T-helper 2 cell (primary cell): ENCODE data around the gene SCAMP4.
"Not testable (repeated sequence)": the region's sequence is repeated elsewhere in the genome, so short reads cannot be mapped to it uniquely, and the experiment has no call there.

Experiments used
- DNase-seq, 5 experiments: peaks; one replicate each; pipeline versions ENCODE4 v3.0.0 to v3.0.0-alpha.2; 2012 to 2022

Gene SCAMP4

DNA sequence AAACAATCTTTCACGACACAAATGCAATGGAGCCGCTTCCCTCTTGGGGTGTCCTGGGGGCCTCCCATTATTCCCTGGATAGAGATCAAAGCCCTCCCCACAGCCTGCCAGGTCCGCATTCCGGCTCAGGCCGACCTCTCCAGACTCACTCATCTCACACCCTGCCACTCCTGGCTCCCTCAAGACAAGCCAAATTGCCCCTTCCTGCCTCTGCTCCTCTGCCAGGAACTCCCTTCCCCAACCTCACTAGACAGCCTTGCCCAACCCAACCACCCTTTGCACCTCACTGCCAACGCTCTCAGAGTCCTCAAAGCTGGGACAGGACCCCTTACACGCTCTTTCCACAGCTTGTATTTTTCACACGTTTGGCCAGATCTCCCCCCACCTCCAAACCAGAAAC lies 21.4 kb upstream of the SCAMP4 start:
- peak in 2 of 5 experiments; percentile 39 to 41 for DNase-seq

DNA sequence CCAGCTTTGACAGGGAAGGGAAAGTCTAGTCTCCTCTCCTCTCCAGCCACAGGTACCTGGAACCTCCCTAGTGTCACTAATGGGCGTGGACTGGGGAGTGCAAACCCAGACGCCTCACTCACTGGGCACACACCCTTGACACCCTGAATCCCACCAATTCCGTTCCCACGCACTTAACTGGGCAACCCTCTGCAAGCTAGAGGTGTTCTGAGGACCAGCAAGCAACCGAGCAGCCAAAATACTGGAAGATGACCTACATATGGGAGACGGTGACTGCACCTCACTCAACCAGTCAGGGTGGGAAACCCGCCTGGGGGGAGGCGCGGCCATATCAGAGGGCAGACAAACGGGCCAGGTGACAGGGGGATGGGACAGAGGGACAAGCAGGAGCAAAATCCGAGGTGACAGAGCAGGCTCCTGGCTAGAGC lies 20.9 kb upstream of the SCAMP4 start:
- DNase-seq: peak in 2 of 5 experiments; percentile 49 to 81

DNA sequence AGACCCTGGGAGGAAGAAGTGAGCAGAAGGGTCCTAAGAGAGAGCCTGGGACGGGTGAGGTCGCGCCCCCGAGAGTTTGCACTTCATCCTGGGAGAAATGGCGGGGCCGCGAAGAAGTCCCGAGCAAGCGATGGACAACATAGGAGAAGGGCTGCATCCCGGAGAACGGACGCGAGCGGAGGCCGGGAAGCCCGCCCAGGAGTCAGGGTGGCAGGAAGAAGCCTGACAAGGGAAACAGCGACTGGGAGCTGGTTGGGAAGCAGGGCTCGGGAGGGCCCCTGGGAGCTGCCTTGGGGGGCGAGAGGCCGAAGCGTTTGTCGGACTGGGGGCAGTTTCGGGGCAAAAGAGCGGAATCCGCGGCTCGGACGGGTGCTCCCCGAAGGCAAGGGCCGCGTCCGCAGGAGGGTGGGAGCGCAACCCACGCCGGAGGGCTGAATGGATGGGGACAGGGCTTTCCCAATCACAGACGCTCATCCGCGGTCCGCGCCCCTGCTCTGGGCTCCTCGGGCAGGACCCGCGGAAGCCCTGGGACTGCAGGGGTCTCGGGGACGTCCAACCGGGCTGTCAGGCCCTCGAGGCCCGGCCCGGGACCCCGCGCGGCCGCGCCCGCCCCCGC lies 20.4 kb upstream of the SCAMP4 start:
- DNase-seq: no peak

DNA sequence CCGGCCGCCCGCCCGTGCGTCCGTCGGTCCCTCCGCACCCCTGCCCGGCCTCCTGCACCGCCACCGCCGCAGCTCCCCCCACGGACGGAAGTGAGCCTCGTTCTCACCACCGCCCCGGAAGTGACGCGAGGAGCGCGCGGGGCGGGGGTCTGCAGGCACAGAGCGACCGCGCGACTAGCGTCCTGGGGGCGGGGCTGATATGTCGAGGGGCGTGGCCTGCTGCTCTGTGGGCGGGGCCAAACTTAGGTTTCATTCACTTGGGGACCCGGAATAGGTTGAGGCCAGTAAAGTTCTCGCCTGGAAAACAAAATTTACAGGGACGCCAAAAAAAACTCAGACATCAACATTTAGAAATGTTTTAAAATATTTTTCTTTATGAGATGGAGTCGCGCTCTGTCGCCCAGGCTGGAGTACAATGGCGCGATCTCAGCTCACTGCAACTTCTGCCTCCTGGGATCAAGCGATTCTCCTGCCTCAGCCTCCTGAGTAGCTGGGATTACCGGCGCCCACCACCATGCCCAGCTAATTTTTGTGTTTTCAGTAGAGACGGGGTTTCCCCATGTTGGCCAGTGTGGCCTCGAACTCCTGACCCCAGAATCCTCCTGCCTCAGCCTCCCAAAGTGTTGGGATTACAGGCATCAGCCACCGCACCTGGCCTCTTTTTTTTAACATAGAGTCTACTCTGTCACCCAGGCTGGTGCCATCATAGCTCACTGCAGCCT lies 19.6 kb upstream of the SCAMP4 start, which contains the start of gene ABHD17A:
Gene ABHD17A, minus strand, starts transcription at position 99 of the 722 bp plus-strand sequence. CDS start 3,930 bp downstream, outside the sequence.
- peak; percentile 88 to 96 (median 92) for DNase-seq

DNA sequence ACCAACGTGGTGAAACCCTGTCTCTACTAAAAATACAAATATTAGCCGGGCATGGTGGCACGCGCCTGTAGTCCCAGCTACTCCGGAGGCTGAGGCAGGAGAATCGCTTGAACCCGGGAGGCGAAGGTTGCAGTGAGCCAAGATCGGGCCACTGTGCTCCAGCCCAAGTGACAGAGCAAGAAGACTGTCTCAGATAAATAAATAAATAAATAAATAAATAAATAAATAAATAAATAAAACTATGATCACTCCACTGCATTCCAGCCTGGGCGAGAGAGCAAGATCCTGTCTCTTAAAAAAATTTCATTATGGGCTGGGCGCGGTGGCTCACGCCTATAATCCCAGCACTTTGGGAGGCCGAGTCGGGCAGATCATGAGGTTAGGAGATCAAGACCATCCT lies 18.8 kb upstream of the SCAMP4 start:
- DNase-seq: not testable (repeated sequence)

DNA sequence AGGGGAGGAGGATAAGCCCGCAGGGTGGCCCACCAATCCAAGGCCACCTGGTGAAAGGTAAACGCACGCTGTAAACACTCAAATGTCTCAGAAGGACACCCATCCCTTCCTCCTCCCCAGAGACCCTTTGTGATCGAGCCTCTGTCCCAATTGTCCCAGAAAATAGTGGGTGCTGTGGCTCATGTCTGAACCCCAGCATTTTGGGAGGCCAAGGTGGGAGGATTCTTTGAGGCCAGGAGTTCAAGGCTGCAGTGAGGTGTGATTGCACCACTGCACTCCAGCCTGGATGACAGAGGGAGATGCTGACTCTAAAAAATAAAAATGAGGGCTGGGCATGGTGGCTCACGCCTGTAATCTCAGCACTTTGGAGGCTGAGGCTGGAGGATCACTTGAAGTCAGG lies 16.8 kb upstream of the SCAMP4 start:
- no peak for DNase-seq

DNA sequence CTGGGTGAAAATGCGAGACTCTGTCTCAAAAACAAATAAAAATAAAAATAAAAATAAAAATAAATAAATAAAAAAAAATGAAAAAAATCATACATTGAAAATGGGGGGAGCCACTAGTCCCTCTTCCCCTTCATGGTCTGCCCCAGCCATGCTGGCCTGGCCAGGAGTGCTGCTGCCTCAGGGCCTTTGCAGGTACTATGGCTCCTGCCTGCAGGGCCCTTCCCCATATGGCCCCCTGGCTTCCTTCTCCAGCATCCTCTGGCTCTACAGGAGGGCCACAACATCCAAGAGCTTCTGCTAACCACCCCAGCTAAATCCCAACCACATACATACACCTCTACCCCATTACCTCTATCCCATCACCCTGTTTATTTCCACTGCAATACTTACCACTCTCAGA lies 15.3 kb upstream of the SCAMP4 start:
- DNase-seq: no peak

DNA sequence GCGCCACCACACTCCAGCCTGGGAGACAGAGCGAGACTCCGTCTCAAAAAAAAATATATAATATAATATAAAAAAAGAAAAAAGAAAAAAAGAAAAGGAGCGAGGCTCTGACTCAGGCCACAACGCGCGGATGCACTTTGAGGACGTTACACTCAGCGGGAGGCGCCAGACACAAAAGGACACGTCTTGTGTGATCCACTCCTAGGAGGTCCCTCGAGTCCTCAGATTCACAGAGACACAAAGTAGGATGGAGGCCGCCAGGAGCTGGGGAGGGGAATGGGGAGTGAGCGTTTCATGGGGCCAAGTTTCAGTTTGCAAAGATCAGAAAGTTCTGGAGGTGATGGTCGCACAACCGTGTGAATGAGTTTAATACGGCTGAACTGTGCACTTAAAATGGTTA lies 11.4 kb upstream of the SCAMP4 start:
- no peak for DNase-seq

DNA sequence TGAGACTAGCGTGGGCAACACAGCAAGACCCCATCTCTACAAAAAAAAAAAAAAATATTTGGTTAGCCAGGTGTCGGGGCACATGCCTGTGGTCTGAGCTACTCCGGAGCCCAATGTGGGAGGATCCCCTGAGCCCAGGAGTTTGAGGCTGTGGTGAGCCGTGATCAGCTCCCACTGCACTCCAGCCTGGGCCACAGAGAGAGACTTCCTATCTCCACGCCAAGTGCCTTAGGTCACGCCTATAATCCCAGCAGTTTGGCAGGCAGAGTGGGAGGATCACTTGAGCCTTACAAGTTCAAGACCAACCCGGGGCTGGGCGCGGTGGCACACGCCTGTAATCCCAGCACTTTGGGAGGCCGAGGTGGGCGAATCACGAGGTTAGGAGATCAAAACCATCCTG lies 8.7 kb upstream of the SCAMP4 start:
- no peak for DNase-seq

DNA sequence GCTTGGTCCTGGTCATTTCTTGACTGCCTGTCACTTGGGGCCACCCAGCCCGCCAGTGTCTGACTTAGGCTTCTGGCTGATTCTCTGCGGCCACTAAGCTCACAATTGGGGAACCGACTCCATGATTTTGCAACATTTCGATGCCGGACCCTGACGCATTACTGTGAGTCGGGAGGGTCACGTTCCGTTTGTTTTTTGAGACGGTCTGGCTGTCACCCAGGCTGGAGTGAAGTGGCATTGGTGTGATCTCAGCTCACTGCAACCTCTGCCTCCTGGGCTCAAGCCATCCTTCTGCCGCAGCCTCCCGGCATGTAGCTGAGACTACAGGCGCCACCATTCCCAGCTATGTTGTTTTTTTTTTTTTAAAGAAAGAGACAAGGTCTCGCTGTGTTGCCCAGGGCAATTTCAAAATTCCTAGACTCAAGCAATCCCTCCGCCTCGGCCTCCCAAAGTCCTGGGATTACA lies 3.2 kb upstream of the SCAMP4 start:
- DNase-seq: no peak

DNA sequence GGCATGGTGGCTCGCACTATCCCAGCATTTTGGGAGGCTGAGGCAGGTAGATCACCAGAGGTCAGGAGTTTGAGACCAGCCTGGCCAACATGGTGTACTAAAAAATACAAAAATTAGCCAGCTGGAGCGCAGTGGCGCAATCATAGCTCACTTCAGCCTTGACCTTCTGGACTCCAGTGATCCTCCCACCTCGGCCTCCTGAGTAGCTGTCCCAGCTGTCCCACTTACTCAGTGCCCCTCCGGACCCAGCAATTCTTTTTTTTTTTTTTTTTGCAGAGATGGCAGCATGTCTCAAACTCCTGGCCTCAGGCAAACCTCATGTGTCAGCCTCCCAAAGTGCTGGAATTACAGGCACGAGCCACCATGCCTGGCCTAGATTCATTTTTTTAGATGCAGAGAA lies 2.3 kb upstream of the SCAMP4 start:
- DNase-seq: no peak

DNA sequence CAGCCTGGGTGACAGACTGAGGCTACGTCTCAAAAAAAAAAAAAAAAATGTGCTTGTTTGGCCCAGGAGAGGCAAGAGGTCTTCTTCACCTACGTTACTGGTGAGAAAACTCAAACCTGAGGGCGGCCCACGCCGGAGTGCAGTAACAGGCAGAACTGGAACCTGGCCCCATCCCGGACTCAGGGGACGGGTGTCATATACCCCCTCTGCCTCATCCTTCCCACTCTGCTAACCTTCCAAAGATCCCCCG lies 414 bp upstream of the SCAMP4 start:
- DNase-seq: no peak

DNA sequence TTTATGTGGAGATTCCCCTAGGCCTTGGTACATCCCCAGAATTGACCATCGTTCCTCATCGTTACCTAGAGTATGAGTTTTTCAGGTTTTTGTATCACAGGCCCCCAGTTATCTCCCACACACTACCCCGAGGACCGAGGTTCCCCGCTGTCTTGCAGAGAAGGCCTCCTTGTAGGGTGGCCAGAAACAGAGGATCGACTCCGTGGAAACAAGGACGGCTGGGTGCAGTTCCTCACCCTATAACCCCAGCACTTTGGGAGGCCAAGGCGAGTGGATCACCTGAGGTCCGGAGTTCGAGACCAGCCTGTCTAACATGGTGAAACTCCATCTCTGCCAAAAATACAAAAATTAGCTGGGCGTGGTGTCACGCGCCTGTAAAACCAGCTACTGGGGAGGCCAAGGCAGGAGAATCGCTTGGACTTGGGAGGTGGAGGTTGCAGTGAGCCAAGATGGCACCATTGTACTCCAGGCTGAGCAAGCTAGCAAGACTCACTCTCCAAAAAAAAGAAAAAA lies 720 bp downstream of the SCAMP4 start:
- DNase-seq: no peak

DNA sequence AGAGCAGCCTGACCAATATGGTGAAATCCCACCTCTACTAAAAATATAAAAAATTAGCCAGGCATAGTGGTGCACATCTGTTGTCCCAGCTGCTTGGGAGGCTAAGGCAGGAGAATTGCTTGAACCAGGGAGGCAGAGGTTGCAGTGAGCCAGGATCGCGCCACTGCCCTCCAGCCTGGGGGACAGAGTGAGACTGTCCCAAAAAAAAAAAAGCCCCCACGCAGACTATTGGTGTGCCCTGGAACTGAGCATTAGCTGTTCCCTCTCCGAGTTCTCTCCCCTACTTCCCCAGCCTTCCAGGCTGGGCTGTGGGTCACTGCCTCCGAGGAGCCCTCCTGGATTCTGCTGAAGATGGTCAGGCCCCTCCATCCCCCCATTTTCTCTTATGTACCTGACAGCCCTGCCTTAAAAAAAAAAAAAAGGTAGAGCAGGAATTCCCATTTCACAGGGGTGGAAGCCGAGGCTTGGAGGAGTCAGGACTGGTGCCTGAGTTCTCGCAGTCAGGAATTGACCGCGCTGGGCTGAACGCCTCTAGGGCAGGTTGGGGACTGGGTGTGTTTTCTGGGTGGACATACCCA lies 1.9 kb downstream of the SCAMP4 start:
- no peak for DNase-seq

DNA sequence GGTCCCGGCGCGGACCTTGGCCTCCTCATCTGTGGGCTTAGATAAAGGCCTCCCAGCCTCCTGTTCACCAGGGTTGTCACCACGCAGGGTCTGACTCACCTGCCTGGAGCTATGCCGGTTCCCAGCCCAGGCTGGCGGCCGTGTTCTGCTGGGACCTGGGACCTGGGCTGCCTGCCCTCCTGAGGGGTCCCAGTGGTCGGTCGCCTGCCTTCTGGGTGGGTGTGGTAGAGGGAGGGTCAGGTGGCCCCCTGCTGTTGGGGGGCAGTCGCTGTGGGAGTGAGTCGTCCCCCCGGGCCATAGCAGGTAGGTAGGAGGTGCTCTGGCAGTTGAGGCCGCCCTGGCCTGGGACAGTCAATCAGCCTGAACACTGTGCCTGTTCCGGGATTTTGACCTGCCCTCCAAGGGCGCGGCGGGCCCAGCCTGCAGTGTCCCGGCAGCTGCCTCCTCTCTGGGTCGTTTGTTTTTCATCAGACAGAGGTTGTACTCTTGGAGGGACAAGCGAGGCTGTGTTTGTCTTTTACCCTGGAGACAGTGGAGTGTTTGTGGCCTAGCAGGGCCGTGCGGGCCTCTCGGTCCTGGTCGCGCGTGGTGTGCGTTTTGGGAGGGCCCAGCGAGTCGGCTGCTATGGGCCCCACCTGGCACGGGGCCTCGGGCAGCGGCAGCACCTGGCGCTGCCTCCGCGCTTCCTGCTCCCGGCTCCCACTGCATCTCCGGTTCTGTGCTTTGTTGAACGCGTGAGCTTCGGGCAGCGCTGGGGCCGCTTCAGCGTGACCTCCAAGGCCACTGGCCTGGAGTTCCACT lies 2.6 kb downstream of the SCAMP4 start:
- DNase-seq: no peak

DNA sequence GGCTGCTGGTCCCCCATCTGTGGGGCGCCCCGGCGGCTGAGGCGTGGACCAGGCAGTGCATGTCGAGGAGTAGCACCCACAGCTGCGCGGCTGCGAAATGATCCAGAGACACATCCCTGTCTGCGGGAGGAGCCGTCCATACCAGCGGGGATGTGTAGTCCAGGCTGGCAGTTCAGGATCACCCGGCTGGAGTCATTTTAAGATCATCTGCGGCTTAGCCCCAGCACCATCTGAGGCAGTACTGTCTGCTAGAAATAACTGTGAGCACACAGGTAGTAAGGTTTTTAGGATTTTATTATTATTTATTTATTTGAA lies 3.1 kb downstream of the SCAMP4 start:
- no peak for DNase-seq

DNA sequence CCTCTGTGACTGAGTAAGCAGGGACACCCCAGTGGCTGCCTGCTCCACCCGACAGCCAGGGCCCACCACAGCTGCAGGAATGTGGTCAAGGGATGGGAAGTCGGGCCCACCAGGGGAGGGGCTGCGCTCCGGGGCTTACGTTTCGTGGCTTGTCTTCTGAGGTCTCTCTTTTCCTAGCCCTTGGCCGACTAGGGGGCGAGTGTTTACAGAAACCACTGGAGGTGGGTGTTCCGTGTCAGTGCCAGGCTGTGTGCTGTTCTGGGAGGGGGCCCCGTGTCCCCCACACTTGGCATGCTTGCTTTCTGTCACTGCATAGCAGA lies 4.5 kb downstream of the SCAMP4 start:
- no peak for DNase-seq

DNA sequence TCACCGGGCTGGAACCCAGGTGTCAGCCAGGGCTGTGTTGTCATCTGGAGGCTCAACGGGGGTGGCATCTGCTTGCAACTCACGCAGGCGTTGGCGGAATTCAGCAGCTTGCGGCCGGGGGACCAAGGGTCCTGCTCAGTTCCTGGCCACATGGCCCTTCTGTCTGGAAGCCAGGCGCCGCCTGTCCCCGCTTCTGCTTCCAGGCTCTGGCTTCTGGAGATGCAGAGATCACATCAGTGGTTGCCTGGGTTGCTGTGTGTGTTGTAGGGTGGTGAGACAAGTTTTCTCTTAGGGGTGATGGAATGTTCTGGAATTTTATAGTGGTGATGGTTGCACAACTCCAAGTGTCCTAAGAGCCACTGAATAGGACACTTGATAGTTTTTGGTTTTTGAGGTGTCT lies 5.0 kb downstream of the SCAMP4 start:
- DNase-seq: no peak

DNA sequence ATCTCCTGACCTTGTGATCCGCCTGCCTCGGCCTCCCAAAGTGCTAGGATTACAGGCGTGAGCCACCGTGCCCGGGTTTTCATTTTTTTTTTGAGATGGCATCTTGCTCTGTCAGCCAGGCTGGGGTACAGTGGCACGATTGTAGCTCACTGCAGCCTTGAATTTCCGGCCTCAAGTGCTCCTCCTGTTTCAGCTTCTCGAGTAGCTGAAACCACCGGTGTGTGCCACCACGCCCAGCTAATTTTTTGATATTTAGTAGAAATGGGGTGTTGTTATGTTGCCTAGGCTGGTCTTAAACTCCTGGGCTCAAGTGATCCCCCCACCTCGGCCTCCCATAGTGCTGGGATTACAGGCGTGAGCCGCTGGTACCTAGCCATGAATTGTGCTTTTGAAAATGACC lies 5.9 kb downstream of the SCAMP4 start:
- DNase-seq: peak in 1 of 5 experiments; percentile 45

DNA sequence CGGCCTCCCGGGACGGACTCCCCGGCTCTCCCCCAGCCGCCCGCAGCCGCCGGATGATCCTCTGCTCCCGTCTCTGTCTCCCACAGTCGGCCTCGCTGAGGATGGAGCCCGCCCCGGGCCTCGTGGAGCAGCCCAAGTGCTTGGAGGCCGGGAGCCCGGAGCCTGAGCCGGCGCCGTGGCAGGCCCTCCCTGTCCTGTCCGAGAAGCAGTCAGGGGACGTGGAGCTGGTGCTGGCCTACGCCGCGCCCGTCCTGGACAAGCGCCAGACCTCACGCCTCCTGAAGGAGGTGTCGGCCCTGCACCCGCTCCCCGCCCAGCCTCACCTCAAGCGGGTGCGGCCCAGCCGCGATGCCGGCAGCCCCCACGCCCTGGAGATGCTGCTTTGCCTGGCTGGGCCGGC lies 6.8 kb downstream of the SCAMP4 start:
- no peak for DNase-seq

DNA sequence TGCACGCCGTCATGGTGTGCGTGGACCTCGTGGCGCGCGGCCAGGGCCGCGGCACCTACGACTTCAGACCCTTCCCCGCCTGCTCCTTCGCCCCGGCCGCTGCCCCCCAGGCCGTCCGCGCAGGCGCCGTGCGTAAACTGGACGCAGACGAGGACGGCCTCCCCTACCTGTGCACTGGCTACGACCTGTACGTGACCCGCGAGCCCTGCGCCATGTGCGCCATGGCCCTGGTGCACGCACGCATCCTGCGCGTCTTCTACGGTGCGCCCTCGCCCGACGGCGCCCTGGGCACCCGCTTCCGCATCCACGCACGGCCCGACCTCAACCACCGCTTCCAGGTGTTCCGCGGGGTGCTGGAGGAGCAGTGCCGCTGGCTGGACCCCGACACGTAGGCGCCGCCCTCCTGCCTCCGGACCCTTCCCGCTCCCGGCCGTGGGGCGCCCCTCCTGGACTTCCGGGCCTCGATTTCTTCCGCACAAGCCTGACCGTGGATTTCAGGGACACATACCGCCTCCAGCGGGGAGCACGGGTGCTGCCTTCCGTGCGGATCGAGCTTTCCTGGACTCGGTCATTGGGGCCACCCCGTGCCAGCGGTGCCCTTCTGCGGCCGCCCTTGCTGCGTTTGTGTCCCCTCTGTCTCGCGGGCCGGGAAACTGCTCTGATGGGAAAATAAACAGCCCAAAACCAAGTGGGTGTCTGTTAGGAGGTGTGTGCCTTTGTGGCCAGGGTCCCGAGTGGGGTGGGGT lies 7.7 kb downstream of the SCAMP4 start:
- DNase-seq: no peak

DNA sequence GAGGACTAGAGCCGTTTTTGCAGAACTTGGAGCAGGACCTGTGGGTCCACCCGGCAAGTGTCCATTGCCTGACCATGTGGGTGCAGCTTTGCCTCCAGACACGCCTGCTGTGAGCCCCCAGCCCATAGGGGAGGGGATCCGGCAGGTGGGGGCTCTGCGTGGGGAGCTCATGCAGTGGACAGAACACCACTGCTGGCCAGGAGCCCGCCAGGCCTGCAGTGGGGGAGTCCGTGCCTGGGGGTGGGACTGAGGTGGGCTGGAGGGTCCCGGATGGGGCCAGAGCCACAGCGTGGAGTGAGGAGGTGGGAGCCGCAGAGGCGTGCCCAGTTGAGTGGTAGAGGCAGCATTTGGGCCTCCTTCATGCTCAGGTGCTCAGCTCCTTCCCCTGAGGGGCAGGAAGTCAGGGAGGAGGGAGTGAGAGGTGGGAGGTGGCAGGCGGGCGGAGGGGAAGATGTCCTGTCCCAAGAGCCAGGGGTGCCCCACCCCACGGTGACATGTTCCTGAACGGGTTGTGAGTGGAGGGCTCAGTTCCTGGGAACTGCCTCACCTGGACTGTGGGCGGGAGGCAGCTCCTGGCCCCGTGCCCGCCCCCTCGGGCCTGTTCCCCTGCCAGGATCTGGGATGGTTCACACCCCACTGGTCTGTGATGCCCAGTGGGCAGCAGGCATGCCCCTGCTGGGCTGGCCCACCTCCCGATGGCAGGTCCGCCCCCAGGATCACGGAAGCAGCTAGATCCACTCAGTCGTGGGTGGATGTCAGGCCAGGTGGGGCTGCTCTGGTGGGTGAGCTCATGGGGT lies 8.8 kb downstream of the SCAMP4 start:
- no peak for DNase-seq
